GM19099 (cell line): ENCODE data around the gene AMBN.

Experiments used
- POLR2A ChIP-seq: IDR thresholded peaks from 3 replicates; pipeline ENCODE4 v1.6.1; 2011; ENCODE audit warnings: low read depth; ENCODE audit not compliant: insufficient read length; ENCODE audit errors: extremely low read depth

Gene AMBN

DNA sequence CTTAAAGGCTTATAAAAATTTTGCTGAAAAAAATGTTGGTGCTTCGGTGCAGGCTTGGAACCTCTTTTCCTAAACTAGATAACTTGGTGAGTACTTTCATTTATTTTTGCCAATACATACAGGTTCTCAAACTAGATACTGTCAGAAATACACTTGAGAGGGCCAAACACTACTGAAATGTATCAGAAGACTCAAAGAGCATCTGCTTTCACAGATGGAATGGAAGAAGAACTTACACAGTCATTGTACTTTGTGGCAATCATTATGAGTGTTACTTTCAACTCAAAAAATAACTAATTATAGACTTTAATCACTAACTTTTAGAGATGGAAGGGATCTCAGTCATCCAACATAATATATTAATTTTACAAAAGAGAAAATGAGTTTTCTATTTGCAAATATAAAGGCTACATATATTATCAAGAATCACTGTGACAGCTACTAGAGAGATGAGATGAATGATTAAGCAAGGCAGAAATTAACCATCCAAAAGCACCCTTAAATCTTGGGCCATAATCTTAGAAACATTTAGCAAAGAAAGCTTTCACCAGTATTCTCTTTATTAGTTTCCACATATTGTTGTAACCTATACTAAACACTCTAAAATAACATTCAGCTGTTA lies 37.5 kb downstream of the AMBN start:
- TF ChIP-seq POLR2A = no peak

GRCh38 chr4:70630162-70630561 lies 38.1 kb downstream of the AMBN start:
- TF ChIP-seq POLR2A = no peak

GRCh38 chr4:70632028-70632427 lies 40.0 kb downstream of the AMBN start:
- TF ChIP-seq POLR2A = no peak

- TF ChIP-seq POLR2A = no peak
Measured at GRCh38 chr4:70634482-70634881, 42.4 kb downstream of the AMBN start.

DNA sequence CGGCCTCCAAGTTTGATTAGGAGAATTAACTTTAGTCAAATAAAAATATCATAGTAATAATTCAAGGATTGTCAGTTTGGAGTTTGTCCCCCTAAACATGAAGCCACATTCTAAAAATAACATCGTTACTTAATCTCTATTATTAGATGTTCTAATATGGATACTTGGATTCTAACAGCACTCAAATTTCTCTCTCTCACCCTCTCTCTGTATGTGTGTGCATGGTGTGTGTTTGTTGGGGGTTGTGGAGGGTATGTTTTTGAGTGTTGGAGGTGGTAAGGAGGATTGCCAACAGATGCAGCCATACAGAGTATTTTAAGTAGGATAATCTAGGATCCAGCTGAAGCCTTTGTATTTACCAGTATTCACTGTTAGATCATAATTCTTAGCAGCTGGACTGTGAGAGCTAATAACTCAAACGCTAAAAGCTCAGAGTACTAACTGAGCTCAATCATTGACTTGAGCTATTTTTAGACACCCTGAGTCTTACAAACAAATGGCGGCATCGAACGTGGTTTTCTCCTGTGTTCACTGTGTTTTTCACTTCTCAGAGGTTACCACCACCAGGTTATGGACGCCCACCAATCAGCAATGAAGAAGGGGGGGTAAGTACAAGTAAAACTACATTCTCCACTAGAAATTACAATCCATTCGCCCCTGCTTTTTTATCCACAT lies 45.3 kb downstream of the AMBN start:
- TF ChIP-seq POLR2A = no peak

DNA sequence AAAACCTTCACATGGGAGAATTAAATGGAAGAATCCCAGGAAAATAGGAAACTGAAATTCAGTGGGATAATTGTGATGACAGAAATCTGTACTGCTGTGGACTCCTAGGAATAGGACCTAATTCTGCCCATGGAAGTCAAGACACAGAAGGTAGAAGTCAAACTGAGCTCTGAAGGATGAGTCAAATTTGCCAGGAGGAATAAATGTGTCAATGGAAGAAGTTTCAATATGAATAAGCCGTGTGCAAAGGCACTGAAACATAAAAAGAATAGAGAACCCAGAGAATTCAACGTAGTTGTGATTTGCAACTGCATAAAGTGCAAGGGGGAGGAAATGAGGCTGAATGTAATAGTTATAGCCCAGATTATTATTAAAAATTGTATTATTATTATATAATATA lies 48.1 kb downstream of the AMBN start:
- TF ChIP-seq POLR2A = no peak

DNA sequence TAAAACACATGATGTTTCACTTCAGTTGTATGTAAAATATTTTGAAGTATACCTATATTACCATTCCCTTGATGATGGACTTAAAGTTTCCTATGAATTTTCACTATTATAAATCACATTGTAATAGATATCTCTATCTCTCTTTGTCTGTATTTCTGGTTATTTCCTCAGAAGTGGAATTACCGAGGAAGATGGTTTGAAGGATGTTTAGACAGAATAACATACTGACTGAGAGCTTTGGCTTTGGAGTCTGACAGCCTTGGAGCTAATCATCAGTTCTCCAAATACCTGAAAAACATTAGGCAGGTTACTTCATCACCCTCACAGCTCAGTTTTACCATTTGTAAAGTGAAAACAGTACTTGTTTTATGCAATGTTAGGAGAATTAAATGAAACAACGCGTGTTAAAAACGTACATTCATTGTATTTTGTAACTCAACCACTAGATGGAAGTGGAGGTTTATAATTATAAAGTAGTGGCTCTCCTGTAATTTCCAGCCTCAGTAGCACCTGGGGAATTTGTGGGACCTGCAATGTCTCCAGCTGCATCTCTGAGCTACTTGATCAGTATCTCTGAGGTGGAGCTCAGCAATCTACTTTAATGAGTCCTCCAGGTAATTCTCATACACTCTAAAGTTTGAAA lies 59.9 kb downstream of the AMBN start:
- no peak for TF ChIP-seq POLR2A

GRCh38 chr4:70654605-70655011 lies 62.6 kb downstream of the AMBN start:
- TF ChIP-seq POLR2A = no peak
